T-helper 22 cell (primary cell): Measurements from ENCODE around the gene KRTAP5-11.
"Not testable (repeated sequence)": the region's sequence is repeated elsewhere in the genome, so short reads cannot be mapped to it uniquely, and the experiment has no call there.

ENCODE experiments used
- DNase-seq: peaks from one replicate; pipeline ENCODE4 v3.0.0-alpha.2; 2020; ENCODE audit warnings: low read depth

Gene KRTAP5-11

GRCh38 chr11:71580057-71581003, 2.3 kb downstream of the KRTAP5-11 start:
- no peak for DNase-seq

GRCh38 chr11:71579513-71579912, 3.2 kb downstream of the KRTAP5-11 start:
- not testable (repeated sequence) for DNase-seq

- DNase-seq: no peak
Measured at GRCh38 chr11:71577469-71578004, 5.1 kb downstream of the KRTAP5-11 start.

- DNase-seq: not testable (repeated sequence)
Measured at GRCh38 chr11:71576688-71577465, 5.8 kb downstream of the KRTAP5-11 start.

- no peak for DNase-seq
Measured at GRCh38 chr11:71575723-71576424, 6.8 kb downstream of the KRTAP5-11 start.

- no peak for DNase-seq
Measured at GRCh38 chr11:71574418-71574817, 8.3 kb downstream of the KRTAP5-11 start.

- no peak for DNase-seq
Measured at GRCh38 chr11:71572811-71573210, 9.9 kb downstream of the KRTAP5-11 start.

- DNase-seq: not testable (repeated sequence)
Measured at GRCh38 chr11:71571101-71571850, 11.4 kb downstream of the KRTAP5-11 start.

GRCh38 chr11:71568704-71569349, 13.8 kb downstream of the KRTAP5-11 start:
- no peak for DNase-seq

- DNase-seq: not testable (repeated sequence)
Measured at GRCh38 chr11:71567633-71568032, 15.0 kb downstream of the KRTAP5-11 start.

GRCh38 chr11:71566626-71567599, 15.8 kb downstream of the KRTAP5-11 start:
- not testable (repeated sequence) for DNase-seq

- no peak for DNase-seq
Measured at GRCh38 chr11:71566081-71566620, 16.5 kb downstream of the KRTAP5-11 start.

GRCh38 chr11:71565263-71565662, 17.4 kb downstream of the KRTAP5-11 start, which contains the start of gene KRTAP5-10:
Gene KRTAP5-10, plus strand, starts transcription at chr11:71565563. Its CDS starts 25 bp downstream, at chr11:71565588.
- no peak for DNase-seq

- DNase-seq: no peak
Measured at GRCh38 chr11:71564430-71564829, 18.2 kb downstream of the KRTAP5-11 start.

- DNase-seq: no peak
Measured at GRCh38 chr11:71563406-71563805, 19.3 kb downstream of the KRTAP5-11 start.

- no peak for DNase-seq
Measured at GRCh38 chr11:71562120-71562519, 20.6 kb downstream of the KRTAP5-11 start.

GRCh38 chr11:71558996-71559395, 23.7 kb downstream of the KRTAP5-11 start:
- DNase-seq: no peak

- DNase-seq: no peak
Measured at GRCh38 chr11:71557257-71557656, 25.4 kb downstream of the KRTAP5-11 start.

- DNase-seq: no peak
Measured at GRCh38 chr11:71556018-71556417, 26.7 kb downstream of the KRTAP5-11 start.
